ENCODE measurements around the gene CDC27. TPM values are rescaled to one million over a fixed set of nuclear protein-coding genes. Genes with fewer than 3 reads are reported as not detected.

CDC27 gene
- polyA plus RNA-seq, 3 donors, result 19.7 to 52.0 (median 33.0) TPM

DNA sequence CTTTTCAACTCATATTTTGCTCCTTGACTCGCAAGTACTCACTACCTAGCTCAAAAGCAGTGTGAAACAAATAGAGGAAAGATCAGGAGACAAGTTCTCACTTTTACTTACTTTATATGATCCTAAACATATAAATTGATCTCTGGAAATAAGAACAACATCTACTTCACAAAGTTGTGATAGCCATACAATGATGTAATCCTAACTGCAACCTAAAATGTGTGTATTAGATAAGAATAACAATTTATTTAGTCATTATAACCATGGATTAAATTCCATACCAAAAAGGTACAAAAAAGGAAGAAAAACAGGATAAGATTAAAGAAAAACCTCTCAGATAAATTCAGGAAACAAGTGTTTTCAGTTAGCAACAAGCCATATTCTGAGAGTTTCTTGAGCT lies 103.4 kb downstream of the CDC27 start:
- Histone ChIP-seq H3K4me3 (replicated peaks in 1 of 3; ENCODE audit: low read depth in 2 of 3, low read length in 3 of 3) (no peak overlapping the region), H3K4me1 (ENCODE audit: control insufficient read depth in 1 of 2, insufficient read depth in 2 of 2, low read length in 2 of 2) (no peaks in the 10 kb centered on the region), H3K36me3 (replicated peaks in 1 of 2; ENCODE audit: control insufficient read depth in 1 of 2, insufficient read depth in 2 of 2, low read length in 2 of 2) (peaks cover 0 to 8% of the 10 kb centered on the region in 2 donors), H3K79me2 (ENCODE audit: insufficient read depth, low read length) (peaks cover 58% of the 10 kb centered on the region), H3K9me3 (replicated peaks in 1 of 2; ENCODE audit: control insufficient read depth in 1 of 2, insufficient read depth in 1 of 2, low read length in 2 of 2) (no peaks in the 10 kb centered on the region), H3K27me3 (ENCODE audit: control insufficient read depth in 2 of 2, insufficient read depth in 2 of 2, low read length in 2 of 2) (no peaks in the 10 kb centered on the region), H4K20me1 (ENCODE audit: insufficient read depth, low read length) (peaks cover 22% of the 10 kb centered on the region), H3K4me2 (replicated peaks; ENCODE audit: extremely low read depth, low read length, poor library complexity, severe bottlenecking) (no peak overlapping the region), H2AFZ (ENCODE audit: insufficient read depth, low read depth, low read length, poor library complexity, severe bottlenecking) (no peak overlapping the region), H3K27ac (ENCODE audit: low read depth in 1 of 2, low read length in 2 of 2) (no peak overlapping the region), H3K9ac (ENCODE audit: insufficient read depth, low read length, poor library complexity, severe bottlenecking) (no peak overlapping the region)
- DNase-seq, result no peak
- WGBS (ENCODE audit: insufficient coverage), result no CpG with 5 or more reads among the region's 1 CpG
- Mint-ChIP-seq H3K36me3 (peaks cover 10% of the 10 kb centered on the region in 2 donors), H3K27ac (no peak overlapping the region), H3K27me3 (ENCODE audit: low read depth in 3 of 3) (no peaks in the 10 kb centered on the region), H3K4me1 (no peaks in the 10 kb centered on the region), H3K4me3 (no peak overlapping the region), H3K9me3 (no peaks in the 10 kb centered on the region)
- intact Hi-C loops (cut with micrococcal nuclease), result no loop called here
- TF ChIP-seq, protein P1, sequence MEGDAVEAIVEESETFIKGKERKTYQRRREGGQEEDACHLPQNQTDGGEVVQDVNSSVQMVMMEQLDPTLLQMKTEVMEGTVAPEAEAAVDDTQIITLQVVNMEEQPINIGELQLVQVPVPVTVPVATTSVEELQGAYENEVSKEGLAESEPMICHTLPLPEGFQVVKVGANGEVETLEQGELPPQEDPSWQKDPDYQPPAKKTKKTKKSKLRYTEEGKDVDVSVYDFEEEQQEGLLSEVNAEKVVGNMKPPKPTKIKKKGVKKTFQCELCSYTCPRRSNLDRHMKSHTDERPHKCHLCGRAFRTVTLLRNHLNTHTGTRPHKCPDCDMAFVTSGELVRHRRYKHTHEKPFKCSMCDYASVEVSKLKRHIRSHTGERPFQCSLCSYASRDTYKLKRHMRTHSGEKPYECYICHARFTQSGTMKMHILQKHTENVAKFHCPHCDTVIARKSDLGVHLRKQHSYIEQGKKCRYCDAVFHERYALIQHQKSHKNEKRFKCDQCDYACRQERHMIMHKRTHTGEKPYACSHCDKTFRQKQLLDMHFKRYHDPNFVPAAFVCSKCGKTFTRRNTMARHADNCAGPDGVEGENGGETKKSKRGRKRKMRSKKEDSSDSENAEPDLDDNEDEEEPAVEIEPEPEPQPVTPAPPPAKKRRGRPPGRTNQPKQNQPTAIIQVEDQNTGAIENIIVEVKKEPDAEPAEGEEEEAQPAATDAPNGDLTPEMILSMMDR (IDR thresholded peaks at IDR 0.05), result no peak

DNA sequence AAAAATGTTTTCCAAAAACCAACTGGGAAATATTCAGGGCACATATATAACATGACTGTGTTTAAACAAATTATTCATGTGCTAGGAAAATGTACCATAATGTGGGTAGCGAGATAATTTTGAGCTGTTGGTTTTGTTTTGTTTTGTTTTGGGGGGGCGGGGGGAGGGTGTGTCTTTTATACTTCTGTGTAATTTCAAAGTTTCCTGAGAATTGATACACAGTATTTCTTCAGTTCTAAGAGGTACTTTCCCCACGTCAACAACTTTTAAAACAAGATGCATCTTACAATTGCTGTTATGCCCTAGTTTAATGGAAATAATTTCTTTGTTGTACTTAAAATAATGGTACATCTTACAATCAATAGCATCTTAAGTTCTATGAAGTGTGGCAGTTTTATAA lies 110.3 kb downstream of the CDC27 start:
- Histone ChIP-seq H3K27ac (ENCODE audit: low read depth in 1 of 2, low read length in 2 of 2) (no peak overlapping the region), H3K4me2 (replicated peaks; ENCODE audit: extremely low read depth, low read length, poor library complexity, severe bottlenecking) (no peak overlapping the region), H3K4me3 (replicated peaks in 1 of 3; ENCODE audit: low read depth in 2 of 3, low read length in 3 of 3) (no peak overlapping the region), H3K79me2 (ENCODE audit: insufficient read depth, low read length) (peaks cover 13% of the 10 kb centered on the region), H2AFZ (ENCODE audit: insufficient read depth, low read depth, low read length, poor library complexity, severe bottlenecking) (no peak overlapping the region), H3K4me1 (ENCODE audit: control insufficient read depth in 1 of 2, insufficient read depth in 2 of 2, low read length in 2 of 2) (peaks cover 4 to 7% of the 10 kb centered on the region in 2 donors), H4K20me1 (ENCODE audit: insufficient read depth, low read length) (peaks cover 5% of the 10 kb centered on the region), H3K27me3 (ENCODE audit: control insufficient read depth in 2 of 2, insufficient read depth in 2 of 2, low read length in 2 of 2) (no peaks in the 10 kb centered on the region), H3K9ac (ENCODE audit: insufficient read depth, low read length, poor library complexity, severe bottlenecking) (no peak overlapping the region), H3K9me3 (replicated peaks in 1 of 2; ENCODE audit: control insufficient read depth in 1 of 2, insufficient read depth in 1 of 2, low read length in 2 of 2) (no peaks in the 10 kb centered on the region), H3K36me3 (replicated peaks in 1 of 2; ENCODE audit: control insufficient read depth in 1 of 2, insufficient read depth in 2 of 2, low read length in 2 of 2) (peaks cover 5 to 18% of the 10 kb centered on the region in 2 donors)
- TF ChIP-seq, protein P1 (IDR thresholded peaks at IDR 0.05), result no peak
- Mint-ChIP-seq H3K4me3 (no peak overlapping the region), H3K9me3 (no peaks in the 10 kb centered on the region), H3K4me1 (peaks cover 4% of the 10 kb centered on the region), H3K36me3 (peaks cover 17 to 25% of the 10 kb centered on the region in 2 donors), H3K27me3 (ENCODE audit: low read depth in 3 of 3) (no peaks in the 10 kb centered on the region), H3K27ac (no peak overlapping the region)
- WGBS (ENCODE audit: insufficient coverage), result no CpG with 5 or more reads among the region's 3 CpGs
- no peak for DNase-seq
- intact Hi-C loops (cut with micrococcal nuclease), result no loop called here
